Endometrium (tissue), 2 donors: ENCODE data around the gene ZNF576.
"Not testable (repeated sequence)": the region's sequence is repeated elsewhere in the genome, so short reads cannot be mapped to it uniquely, and the experiment has no call there.

Experiments
- FAIRE-seq: peaks from 2 replicates; lab custom pipeline; 2012; peaks lifted over from hg19 to GRCh38; lab: Jason Lieb, UNC
- donor health status: control.
- donor health status: control.

The ZNF576 gene

DNA sequence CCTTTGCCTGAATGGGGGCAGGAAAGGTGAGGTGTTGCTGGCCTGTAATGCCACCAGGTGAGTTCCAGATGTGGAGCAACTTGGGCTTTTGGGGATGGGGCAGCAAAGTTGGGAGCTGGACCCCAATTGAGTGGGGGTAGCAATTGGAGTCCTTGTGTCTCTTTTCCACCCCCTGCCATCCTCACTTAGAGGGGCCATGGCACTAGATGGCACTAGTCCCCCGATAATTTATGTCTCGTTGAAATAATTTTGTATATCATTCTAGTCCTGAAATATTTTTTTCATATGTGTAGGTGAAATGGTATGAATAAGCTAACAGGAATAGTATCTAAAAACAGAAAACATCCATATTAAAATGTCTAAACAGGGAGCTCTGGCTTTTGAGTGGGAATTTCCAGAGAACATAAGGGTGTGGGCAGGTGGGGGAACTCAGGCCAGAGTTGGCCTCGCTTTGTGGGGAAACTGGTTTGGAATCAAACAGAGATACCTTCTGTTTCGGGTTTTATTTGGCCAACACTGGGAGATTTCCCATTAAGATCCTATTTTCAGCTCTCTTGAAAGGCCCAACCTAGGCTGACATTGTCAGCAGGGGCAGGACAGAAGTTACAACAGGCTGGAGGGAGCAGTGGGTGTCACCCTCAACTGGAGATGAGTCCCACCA, 3.4 kb downstream of the ZNF576 start:
- FAIRE-seq = no peak

GRCh38 chr19:43600326-43600725, 3.9 kb downstream of the ZNF576 start:
- FAIRE-seq = not testable (repeated sequence)

GRCh38 chr19:43605875-43606568, 9.6 kb downstream of the ZNF576 start:
- FAIRE-seq = no peak

GRCh38 chr19:43606569-43607229, 10.3 kb downstream of the ZNF576 start:
- no peak for FAIRE-seq

DNA sequence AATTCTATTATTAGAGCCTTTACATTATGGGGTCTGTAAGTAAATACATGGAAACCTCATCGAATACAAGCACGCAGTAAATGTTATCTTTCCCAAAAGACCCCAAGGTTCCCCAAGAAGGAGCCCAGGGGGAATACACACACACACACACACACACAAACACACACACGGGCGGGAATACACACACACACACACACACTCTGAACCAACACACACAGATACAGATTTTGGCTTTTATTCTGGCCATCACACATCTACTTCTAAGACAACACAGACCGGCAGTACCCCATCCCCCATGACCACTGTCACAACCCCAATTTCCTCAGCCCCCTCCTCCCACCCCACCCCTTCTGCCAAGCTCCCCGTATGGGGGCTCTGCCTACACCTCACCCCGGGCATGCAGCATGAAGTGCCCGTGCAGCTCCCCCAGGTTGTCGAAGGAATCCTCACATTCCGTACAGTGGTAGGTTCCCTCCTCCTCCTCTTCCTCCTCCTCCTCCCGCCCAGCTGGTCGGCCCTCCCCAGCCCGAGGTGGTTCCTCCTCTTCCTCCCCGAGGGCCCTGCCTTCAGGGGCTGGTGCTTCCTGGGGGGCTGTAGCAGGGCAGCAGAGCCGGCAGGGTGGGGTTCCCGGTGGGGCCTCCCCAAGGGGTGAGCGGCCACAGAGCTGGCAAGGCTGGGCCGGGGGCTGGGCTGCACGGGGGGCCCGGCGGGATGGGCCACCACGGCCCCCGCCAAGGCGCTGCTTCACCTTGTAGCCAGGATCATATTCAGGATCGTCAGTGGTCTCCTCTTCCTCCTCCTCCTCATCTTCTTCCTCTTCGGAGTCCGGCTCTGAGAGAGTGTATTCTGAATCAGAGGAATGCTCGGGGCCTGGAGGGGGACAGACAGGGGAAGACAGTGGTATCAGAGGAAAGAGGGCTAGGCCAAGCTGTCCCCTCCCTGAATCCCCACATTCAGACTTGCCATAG, 11.1 kb downstream of the ZNF576 start:
- no peak for FAIRE-seq

- no peak for FAIRE-seq
These were observed 13.5 kb downstream of the ZNF576 start for GRCh38 chr19:43609872-43610271.

- no peak for FAIRE-seq
These were observed 14.1 kb downstream of the ZNF576 start for GRCh38 chr19:43610493-43610892.

DNA sequence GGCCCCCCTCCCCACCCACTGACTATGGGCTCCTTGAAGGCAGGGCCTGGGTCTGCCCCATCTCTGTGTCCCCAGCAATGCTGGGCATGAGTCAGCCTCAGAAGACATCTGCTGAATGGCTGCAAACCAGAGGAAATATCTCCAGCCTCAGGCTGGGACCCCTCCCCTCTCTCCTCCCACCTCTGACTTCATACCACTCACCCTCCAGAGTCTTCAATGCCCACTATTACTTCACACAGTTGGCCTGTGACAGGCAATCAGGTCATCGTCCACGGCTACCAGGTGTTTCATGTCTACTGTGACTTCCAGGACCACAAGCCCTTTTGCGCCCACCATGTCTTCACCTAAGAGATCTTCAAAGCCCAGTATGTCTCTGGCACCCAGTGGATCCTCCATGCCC, 15.4 kb downstream of the ZNF576 start, which contains the start of gene SRRM5:
TSS of gene SRRM5 (plus strand) at position 301 of the 400 bp plus-strand sequence. CDS start at position 335, 34 bp downstream.
- no peak for FAIRE-seq

DNA sequence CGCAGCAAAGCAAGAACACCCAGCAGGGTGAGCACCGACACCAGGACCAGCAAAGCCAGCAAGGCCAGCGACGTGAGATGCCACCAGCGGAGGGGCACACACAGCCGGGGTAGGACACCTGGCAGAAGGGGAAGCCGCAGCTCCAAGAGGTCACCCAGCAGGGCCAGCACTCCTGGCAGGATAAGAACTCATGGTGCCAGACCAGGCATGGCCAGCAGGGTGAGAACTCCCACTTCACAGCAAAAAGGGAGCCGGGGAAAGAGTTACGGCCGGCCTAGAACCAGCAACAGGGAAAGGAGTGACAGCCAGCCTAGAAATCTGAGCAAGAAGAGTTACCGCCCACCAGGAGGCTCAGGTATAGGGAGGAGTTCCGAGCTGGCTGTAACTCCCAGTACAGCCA, 16.0 kb downstream of the ZNF576 start:
- no peak for FAIRE-seq

DNA sequence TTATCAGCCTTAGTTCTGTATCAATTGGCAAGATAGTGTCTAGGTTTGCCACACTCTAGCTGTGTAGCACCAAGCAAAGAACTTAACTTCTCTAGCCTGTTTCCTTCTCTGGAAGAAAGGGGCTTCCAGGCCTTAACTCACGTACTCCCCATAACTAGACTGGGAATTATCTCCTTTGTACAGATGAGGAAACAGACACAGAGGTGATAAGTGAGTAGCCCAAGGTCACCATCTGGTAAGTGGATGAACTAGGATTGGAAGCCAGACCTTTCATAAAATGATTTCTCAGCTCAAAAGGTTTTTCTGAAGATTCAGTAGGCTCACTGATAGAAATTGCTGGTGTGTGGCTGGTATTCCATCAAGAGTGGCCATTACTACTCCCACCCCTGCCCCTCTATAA, 19.9 kb downstream of the ZNF576 start:
- FAIRE-seq = no peak

DNA sequence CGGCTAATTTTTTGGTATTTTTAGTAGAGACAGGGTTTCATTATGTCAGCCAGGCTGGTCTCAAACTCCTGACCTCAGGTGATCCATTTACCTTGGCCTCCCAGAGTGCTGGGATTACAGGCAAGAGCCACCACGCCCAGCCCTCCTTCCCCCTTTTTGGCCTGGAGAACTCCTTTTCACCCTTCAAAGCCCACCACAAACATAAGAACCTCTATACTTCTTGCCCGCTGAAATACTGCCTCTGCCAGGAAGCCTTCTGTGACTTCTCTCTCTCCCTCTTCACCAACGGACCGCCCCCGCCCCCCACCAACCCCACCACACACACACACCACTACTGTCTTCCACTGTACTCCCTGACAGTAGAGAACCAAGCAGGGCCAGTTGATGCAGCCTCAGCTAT, 20.6 kb downstream of the ZNF576 start:
- no peak for FAIRE-seq

- no peak for FAIRE-seq
These were observed 22.5 kb downstream of the ZNF576 start for GRCh38 chr19:43618921-43619261.

GRCh38 chr19:43619262-43620060, 23.1 kb downstream of the ZNF576 start, which contains the start of gene ZNF428:
TSS of gene ZNF428 (minus strand) at chr19:43619629. CDS start at chr19:43614304, 5,325 bp downstream.
- FAIRE-seq = no peak

- FAIRE-seq = no peak
These were observed 23.9 kb downstream of the ZNF576 start for GRCh38 chr19:43620061-43621001.

DNA sequence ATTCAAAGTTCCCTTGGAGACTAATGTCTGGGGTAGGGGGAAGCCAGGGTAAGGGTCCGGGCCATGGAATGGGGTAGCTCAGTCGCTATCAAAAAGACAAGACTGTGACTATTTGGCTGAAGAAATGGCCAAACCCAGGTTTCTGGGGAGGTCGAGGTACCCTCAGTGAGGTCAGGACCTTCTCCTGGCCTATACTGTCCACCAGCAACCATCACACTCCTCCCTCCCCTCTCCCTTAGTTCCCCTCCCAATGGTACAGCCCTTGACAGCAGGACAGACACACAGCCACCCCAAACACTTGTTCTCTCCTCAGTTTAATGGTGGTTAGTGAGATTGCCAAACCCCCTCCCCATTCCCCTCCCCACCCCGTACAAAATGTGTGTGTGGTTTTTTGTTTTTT, 25.7 kb downstream of the ZNF576 start:
- no peak for FAIRE-seq

GRCh38 chr19:43622956-43623355, 26.6 kb downstream of the ZNF576 start:
- FAIRE-seq = no peak

- FAIRE-seq = no peak
These were observed 27.7 kb downstream of the ZNF576 start for GRCh38 chr19:43623889-43624670.

- no peak for FAIRE-seq
These were observed 28.5 kb downstream of the ZNF576 start for GRCh38 chr19:43624933-43625332.

DNA sequence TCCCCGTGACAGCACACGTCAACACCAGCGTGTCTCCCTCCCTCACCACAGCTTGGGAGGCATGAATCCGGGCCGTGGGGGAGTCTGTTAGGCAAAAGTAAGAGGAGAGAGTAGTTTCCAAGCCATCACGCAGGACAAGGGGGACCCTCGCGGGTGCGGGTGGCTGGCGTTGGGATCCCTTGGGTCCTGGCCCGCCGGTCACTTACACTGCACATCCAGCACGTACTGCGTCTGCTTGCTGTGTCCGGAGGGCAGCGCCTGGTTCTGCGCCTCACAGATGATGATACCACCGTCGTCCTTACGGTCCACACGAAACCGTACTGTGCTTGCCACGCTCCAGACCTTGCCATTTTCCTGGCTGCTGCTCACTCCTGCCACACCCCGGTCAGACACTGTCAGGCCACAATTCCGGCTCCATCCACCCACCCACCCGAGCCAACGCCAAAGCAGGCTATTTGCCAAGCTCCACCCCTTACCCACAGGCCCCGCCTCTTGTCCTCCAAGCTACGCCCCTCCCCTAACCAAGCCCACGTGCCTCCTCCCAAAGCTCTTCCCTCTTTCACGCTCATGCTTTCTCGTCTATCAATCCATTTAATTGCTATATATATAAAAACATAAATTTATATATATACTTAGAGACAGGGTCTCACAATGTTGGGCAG, 29.7 kb downstream of the ZNF576 start:
- FAIRE-seq = no peak
